Measurements from ENCODE around the gene CYTH1. TPM values are rescaled to one million over a fixed set of nuclear protein-coding genes. Genes with fewer than 3 reads are reported as not detected.

Gene CYTH1
- polyA plus RNA-seq, 1 experiment: 12.8 TPM

GRCh38 chr17:78788451-78788850 is 6.4 kb upstream of the CYTH1 start:
- ChIA-PET POLR2A (no interaction called here), CTCF (interaction anchor here (0.6 kb wide), 1 partner anchor 19 kb away, joined by 3 read pairs; no protein-coding TSS in a partner anchor)
- no peak overlapping the region for H3K4me3 ChIP-seq (ENCODE audit: low read depth, low read length)
- H3K36me3 ChIP-seq (ENCODE audit: control insufficient read depth, insufficient read depth, low read length): peaks cover 2% of the 10 kb centered on the region; the same call in 1 of the 2 replicates
- DNase-seq (ENCODE audit: low read depth): no peak
- no peaks in the 10 kb centered on the region for H3K27me3 ChIP-seq (ENCODE audit: control insufficient read depth, insufficient read depth, low read length)
- TF ChIP-seq CTCF (IDR thresholded peaks at IDR 0.05; ENCODE audit: insufficient read depth, low read depth, low read length): no peak

- ChIA-PET POLR2A (no interaction called here), CTCF (no interaction called here)
- no peak for DNase-seq (ENCODE audit: low read depth)
- H3K27me3 ChIP-seq (ENCODE audit: control insufficient read depth, insufficient read depth, low read length): no peaks in the 10 kb centered on the region
- no peak for TF ChIP-seq CTCF (IDR thresholded peaks at IDR 0.05; ENCODE audit: insufficient read depth, low read depth, low read length)
- H3K36me3 ChIP-seq (ENCODE audit: control insufficient read depth, insufficient read depth, low read length): no peaks in the 10 kb centered on the region; the same call in 1 of the 2 replicates
- H3K4me3 ChIP-seq (ENCODE audit: low read depth, low read length): no peak overlapping the region
Measured at GRCh38 chr17:78787444-78787843, 5.4 kb upstream of the CYTH1 start.

- no peaks in the 10 kb centered on the region for H3K27me3 ChIP-seq (ENCODE audit: control insufficient read depth, insufficient read depth, low read length)
- CTCF ChIA-PET: interaction anchor here (1.4 kb wide), 1 partner anchor 10 kb away, joined by 5 read pairs; no protein-coding TSS in a partner anchor
- no peak overlapping the region for H3K4me3 ChIP-seq (ENCODE audit: low read depth, low read length)
- no peak for DNase-seq (ENCODE audit: low read depth)
- POLR2A ChIA-PET: no interaction called here
- no peak for TF ChIP-seq CTCF (IDR thresholded peaks at IDR 0.05; ENCODE audit: insufficient read depth, low read depth, low read length)
- no peaks in the 10 kb centered on the region for H3K36me3 ChIP-seq (ENCODE audit: control insufficient read depth, insufficient read depth, low read length)
Measured at GRCh38 chr17:78785663-78786057, 3.6 kb upstream of the CYTH1 start.

GRCh38 chr17:78785011-78785662 is 3.1 kb upstream of the CYTH1 start:
- DNase-seq (ENCODE audit: low read depth): no peak
- Histone ChIP-seq H3K27me3 (ENCODE audit: control insufficient read depth, insufficient read depth, low read length) (no peaks in the 10 kb centered on the region), H3K4me3 (ENCODE audit: low read depth, low read length) (no peak overlapping the region), H3K36me3 (ENCODE audit: control insufficient read depth, insufficient read depth, low read length) (no peaks in the 10 kb centered on the region)
- CTCF ChIA-PET: interaction anchor here (1.4 kb wide), 1 partner anchor 10 kb away, joined by 5 read pairs; no protein-coding TSS in a partner anchor
- TF ChIP-seq CTCF (IDR thresholded peaks at IDR 0.05; ENCODE audit: insufficient read depth, low read depth, low read length): no peak
- POLR2A ChIA-PET: no interaction called here

GRCh38 chr17:78784352-78784751 is 2.3 kb upstream of the CYTH1 start:
- TF ChIP-seq CTCF (IDR thresholded peaks at IDR 0.05; ENCODE audit: insufficient read depth, low read depth, low read length): no peak
- H3K27me3 ChIP-seq (ENCODE audit: control insufficient read depth, insufficient read depth, low read length): no peaks in the 10 kb centered on the region
- no peak for DNase-seq (ENCODE audit: low read depth)
- ChIA-PET CTCF (no interaction called here), POLR2A (no interaction called here)
- no peaks in the 10 kb centered on the region for H3K36me3 ChIP-seq (ENCODE audit: control insufficient read depth, insufficient read depth, low read length)
- no peak overlapping the region for H3K4me3 ChIP-seq (ENCODE audit: low read depth, low read length)
